NAMALWA (cell line): ENCODE measurements around the gene ADAMTS13.
A peak's percentile ranks its signal among the peaks of the same experiment; 100 is the strongest.

Source experiments
- DNase-seq: peaks from one replicate; pipeline ENCODE4 v3.0.0-alpha.2; 2015; ENCODE audit warnings: low spot score

The ADAMTS13 gene

GRCh38 chr9:133425049-133425632 lies 3.0 kb downstream of the ADAMTS13 start:
- DNase-seq = no peak

DNA sequence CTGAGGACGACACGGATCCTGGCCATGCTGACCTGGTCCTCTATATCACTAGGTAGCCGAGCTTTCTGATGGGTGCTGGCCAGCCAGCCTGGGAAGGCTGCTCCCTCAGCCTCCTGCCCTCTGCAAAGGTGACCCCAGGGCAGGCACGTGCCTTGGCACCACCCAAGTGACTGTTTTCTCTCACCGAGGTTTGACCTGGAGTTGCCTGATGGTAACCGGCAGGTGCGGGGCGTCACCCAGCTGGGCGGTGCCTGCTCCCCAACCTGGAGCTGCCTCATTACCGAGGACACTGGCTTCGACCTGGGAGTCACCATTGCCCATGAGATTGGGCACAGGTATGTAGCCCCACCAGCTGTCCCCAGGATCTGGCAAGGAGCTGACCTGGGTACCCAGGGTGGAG lies 3.8 kb downstream of the ADAMTS13 start:
- no peak for DNase-seq

DNA sequence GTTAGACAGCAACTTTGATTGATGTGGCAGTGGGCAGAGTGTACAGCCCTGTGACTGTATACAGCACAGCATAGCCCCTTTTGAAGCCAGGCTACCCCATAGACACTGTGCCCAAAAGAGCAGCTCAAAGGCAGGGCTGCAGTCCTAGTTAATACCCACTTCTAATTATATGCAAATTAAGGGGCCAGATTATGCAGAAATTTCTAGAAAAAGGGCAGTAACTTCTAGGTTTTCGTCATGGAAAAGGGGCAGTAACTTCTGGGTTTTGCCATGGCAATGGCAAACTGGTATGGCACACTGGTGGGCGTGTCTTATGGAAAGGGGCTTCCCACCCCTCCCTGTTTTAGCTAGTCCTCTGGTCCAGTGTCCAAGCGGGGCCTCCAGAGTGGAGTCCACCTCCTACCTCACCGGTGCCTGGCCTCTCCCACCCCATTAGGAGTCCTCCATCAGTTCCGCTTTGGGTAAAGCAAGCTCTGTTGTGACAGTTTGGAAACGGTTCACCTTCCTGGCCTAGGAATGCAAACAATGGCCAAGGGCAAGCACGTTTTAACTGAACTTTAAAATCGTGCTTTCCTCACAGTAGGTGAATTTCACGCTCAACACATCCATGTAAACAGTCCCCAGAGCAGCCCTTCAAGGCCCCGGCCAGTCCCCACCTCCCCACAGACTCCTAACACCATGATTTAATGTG lies 5.6 kb downstream of the ADAMTS13 start:
- DNase-seq = no peak

- no peak for DNase-seq
Measured at GRCh38 chr9:133428617-133429101, 6.5 kb downstream of the ADAMTS13 start.

DNA sequence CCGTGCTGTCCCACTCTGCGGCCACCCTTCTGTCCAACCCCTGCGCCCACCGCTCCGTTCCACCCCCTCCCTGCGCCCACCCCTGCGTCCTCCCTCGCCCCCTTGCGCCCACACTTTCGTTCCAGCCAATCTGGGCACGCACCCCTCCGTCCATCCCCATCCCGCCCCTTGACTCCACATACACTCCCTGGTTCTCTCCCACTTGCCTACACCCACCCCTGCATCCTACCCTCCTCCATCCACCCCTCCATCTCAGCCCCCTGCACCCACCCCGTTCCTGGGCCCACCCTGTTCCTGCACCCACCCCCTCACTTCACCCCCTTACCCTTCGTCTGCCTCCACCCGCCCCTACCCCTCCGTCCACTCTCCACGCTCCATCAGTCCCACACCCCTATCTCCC lies 7.0 kb downstream of the ADAMTS13 start:
- no peak for DNase-seq

DNA sequence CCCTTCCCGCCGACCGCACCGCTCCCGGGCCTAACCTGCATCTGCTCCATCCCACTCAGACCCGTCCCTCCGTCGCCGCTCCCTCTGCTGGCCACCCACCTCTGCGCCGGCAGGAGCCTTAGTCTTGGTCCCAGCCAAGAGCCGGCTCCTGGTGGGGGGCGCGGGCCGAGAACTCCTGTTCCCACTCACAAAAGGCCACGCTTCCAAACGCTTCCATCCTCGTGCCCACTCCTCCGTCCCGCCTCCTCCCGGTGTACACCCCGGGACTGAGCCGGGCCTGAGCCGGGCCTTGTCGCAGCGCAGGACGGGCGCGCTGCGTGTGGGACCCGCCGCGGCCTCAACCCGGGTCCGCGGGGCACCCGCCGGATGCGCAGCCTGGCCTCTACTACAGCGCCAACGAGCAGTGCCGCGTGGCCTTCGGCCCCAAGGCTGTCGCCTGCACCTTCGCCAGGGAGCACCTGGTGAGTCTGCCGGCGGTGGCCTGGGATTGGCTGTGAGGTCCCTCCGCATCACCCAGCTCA lies 7.5 kb downstream of the ADAMTS13 start:
- no peak for DNase-seq

DNA sequence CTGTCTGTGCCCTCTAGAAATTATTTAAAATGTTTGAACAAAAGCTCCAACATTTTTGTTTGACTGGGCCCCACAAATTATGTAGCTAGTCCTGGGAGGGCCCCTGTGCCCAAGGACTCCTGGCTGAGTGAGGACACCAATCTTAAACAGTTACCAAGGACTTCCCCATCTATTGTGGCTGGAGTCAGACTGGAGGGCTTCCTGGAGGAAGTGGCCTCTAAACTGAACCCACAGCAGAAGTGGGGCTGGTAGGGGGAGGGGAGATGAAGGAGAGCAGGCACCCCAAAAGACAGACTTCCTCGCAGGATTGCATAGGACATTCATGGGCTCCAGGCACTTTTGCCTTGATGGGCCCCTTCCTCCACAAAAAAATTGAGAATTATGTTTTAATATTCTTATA lies 8.1 kb downstream of the ADAMTS13 start:
- DNase-seq = no peak

DNA sequence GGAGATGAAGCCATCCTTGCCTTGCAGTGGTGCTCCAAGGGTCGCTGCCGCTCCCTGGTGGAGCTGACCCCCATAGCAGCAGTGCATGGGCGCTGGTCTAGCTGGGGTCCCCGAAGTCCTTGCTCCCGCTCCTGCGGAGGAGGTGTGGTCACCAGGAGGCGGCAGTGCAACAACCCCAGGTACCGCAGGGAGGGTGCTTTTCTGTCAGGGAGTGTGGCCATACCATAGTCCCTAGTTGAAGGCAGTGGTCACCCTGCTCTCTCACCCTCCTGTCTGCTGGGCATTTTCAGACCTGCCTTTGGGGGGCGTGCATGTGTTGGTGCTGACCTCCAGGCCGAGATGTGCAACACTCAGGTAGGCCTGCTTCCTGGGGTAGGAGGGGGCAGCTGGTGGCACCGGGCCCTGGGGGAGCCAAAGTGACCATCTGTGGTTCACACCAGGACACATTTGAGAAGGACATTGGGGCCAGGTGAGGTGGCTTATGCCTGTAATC lies 11.2 kb downstream of the ADAMTS13 start:
- no peak for DNase-seq

- DNase-seq = no peak
Measured at GRCh38 chr9:133436681-133437080, 14.5 kb downstream of the ADAMTS13 start.

GRCh38 chr9:133437753-133438531 lies 15.8 kb downstream of the ADAMTS13 start:
- peak; percentile 48 for DNase-seq

GRCh38 chr9:133439337-133439736 lies 17.2 kb downstream of the ADAMTS13 start:
- no peak for DNase-seq

GRCh38 chr9:133440874-133441273 lies 18.7 kb downstream of the ADAMTS13 start:
- DNase-seq = peak; percentile 86

- DNase-seq = no peak
Measured at GRCh38 chr9:133441571-133441970, 19.4 kb downstream of the ADAMTS13 start.

GRCh38 chr9:133443248-133443647 lies 21.1 kb downstream of the ADAMTS13 start:
- DNase-seq = no peak

DNA sequence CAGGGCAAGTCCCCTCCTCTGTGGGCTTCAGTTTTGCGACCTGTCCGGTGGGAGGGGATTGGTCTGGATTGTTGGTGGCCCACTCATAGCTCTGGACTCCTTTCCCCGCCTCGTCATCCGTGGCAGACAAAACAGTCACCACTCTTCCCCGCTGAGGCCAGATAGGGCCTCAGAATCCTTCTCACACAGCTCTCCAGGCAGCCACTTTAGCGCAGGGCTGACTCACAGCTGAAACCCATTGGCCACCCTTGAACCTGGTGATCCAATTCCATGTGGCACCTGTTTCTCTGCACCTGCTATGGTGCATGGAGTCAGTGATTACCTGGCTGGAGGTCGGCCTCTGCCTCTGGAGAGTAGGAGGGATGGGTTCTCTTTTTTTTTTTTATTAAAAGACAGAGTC lies 21.8 kb downstream of the ADAMTS13 start:
- no peak for DNase-seq

DNA sequence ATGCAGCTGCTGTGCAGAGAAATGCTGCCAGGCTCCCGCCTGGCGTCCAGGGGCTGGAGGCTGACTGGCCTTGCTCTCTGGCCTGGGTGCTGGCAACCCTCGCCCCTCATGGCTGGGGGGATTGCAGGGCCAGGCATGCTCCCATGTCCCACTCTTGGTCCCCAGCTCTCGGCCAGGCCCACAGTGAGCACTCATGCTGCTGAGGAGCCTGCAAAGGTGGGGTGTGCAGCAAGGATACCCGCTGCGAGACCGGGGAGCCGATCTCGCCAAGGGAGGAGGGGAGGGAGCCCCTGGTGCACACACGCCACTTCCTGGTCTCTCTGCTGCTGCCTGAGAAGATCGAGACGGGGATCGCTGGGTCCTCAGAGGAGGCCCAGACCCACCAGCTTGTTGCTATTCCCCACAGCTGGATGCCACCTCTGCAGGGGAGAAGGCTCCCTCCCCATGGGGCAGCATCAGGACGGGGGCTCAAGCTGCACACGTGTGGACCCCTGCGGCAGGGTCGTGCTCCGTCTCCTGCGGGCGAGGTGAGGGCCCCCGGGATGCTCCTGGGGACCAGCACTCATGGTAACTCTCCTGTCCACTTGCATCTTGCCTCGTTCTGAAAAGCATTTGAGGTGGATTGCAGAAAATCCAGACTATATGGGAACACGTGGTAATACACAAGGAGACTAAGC lies 23.3 kb downstream of the ADAMTS13 start:
- DNase-seq = no peak

GRCh38 chr9:133448487-133448972 lies 26.4 kb downstream of the ADAMTS13 start:
- no peak for DNase-seq

DNA sequence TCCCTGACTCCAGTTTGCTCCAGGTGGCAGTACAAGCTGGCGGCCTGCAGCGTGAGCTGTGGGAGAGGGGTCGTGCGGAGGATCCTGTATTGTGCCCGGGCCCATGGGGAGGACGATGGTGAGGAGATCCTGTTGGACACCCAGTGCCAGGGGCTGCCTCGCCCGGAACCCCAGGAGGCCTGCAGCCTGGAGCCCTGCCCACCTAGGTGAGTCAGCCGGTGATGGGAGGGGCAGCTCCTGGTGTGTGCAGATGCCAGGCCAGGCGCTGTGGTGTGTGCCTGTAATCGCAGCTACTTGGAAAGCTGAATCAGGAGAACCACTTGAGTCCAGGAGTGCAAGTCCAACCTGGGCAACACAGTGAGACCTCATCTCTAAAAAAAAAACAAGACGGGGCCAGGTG lies 27.6 kb downstream of the ADAMTS13 start:
- no peak for DNase-seq

DNA sequence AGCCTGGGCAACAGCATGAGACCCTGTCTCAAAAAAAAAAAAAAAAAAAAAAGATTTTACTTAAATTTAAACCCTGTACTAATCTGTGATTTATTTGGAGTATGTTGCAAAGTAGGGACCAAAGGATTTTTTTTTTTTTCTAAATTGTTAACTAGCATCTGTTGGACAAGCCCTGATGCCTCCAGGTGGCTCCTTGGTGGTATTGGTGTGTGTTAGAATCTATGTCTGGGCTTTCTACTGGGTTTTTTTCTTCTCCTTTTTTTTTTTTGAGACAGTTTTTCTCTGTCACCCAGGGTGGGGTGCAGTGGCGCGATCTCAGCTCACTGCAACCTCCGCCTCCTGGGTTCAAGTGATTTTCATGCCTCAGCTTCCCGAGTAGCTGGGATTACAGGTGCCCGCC lies 29.7 kb downstream of the ADAMTS13 start:
- peak; percentile 53 for DNase-seq

- no peak for DNase-seq
Measured at GRCh38 chr9:133452562-133452961, 30.4 kb downstream of the ADAMTS13 start.

- no peak for DNase-seq
Measured at GRCh38 chr9:133453651-133454050, 31.5 kb downstream of the ADAMTS13 start.

GRCh38 chr9:133454325-133454724 lies 32.2 kb downstream of the ADAMTS13 start:
- DNase-seq = no peak
